K562 treated with DMSO at 1 percent for 12 hours (cell line): ENCODE measurements around the gene CDNF. TPM values are rescaled to one million over a fixed set of nuclear protein-coding genes. Genes with fewer than 3 reads are reported as not detected.

ENCODE experiments used
- total RNA-seq: library from RNA; unstranded; fragments of 300-600 nt; gene quantifications from 2 replicates; pipeline ENCODE4 v1.2.3, GENCODE V29; 2022; ENCODE audit not compliant: insufficient read depth

CDNF gene
- 1.9 and 5.0 TPM in 2 replicates for total RNA-seq

DNA sequence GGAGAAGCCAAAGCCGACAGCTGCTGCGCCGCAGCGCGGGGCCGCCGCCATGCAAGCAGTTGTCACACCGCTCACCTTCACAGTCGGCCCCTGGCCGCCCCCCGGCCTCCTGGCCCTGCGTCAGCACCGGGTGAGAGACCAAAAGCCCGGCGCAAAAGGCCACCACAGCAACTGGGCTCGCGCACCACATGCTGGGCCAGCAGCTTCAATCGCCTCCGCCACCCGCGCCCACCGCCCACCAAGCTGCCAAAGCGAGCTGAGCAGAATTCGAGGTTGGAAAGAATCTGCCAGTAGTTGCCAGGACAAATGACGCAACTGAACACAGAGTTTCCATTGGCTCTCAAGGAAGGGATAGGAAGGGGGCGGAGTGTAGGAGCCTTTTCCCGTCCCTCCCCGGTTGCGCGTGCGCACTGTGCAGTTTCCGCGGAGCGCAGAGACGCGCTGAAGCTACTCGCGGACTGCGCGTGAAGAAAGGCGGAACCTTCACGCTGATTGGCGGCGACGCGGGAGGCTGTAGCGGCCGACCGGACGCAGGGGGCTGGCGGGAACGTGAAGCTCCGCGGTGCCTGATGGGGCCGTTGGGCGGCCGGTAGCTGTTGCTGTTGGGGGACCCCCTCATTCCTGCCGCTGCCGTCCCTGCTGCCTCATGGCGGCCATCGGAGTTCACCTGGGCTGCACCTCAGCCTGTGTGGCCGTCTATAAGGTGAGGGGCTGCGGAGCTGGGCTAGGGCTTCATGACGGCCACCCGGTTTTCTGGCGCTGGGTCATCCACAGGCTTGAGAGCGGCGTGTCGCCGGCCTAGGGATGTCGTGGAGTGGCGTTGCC is at the start of gene CDNF, which contains the start of the genes HSPA14 and MSANTD7:
Gene CDNF (minus strand): TSS at position 281 of the 825 bp plus-strand sequence. CDS start 91 bp downstream, at position 190.
Gene HSPA14 (plus strand): TSS at position 550 of the 825 bp plus-strand sequence. CDS start 97 bp downstream, at position 647.
Gene MSANTD7 (plus strand): TSS at position 550 of the 825 bp plus-strand sequence. CDS start 3,979 bp downstream, outside the sequence.

DNA sequence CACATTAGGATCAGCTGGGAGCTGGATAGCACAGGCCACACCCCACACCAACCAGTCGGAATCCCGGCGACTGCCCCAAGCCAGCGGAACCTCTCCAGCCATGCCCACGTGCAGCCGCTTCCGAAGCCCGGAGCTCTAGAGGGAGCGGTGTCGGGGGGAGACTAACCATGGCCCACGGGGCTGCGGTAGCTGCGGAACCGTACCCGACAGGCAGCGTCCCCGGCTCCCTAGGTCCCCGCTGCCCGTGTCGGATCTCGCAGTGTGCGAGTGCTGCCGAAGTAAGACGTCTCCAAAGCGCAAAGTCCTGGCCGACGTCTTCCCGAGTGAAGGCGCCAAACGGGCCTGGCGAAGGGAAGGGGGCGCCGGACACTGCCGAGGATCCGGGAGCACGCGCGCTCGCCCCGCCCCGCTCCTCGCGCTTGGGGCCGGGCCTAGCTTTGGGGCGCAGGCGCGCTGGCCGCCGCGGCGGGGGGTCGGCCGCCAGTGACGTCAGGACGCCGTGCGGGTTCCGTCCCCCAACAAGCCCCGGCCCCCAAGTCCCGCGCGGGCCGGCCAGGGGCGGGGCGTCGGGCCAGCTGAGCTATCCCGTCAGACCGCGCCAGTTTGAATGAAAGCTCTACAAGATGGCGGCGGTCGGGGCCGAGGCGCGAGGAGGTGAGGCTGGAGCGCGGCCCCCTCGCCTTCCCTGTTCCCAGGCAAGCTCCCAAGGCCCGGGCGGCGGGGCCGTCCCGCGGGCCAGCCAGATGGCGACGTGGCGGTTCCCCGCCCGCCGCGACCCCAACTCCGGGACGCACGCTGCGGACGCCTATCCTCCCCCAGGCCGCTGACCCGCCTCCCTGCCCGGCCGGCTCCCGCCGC is 40.7 kb upstream of the CDNF start, which contains the start of gene SUV39H2:
Gene SUV39H2 (plus strand): TSS at position 601 of the 858 bp plus-strand sequence. CDS start 23 bp downstream, at position 624.

DNA sequence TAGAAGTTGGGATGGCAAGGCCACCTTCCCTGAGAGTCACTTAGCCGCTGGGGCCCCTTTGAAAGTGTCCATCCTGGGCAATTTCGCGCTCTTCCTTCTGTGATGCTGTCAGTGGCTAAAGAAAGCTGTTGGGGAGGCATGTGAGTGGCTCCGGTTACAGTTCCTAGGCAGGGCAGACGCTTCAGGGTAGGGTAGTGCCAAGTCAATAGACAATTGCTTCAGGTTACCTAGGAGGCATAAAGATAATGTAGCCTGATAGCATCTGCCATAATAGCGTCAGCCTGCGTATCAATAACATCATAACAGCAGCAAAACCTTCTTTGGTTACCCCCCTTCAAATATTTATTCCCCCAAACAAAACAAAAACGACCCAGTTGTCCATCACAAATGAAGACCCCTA is 63.0 kb downstream of the CDNF start, which contains the start of gene FAM107B:
Gene FAM107B (minus strand): TSS at position 101 of the 400 bp plus-strand sequence. CDS start 234 bp downstream, outside the sequence.

Other genes starting within 250 kb of the CDNF start
- 3.6 and 8.0 TPM in 2 replicates for gene FAM107B, start 63.1 kb downstream of the CDNF start, total RNA-seq
- gene HSPA14, start 269 bp upstream of the CDNF start, total RNA-seq, result 19.1 and 26.1 TPM in 2 replicates
- gene MSANTD7, start 269 bp upstream of the CDNF start, total RNA-seq, result 4.5 and 18.9 TPM in 2 replicates
- gene SUV39H2, start 40.8 kb upstream of the CDNF start, total RNA-seq, result 11.1 and 19.8 TPM in 2 replicates
- 4.3 and 13.7 TPM in 2 replicates for gene DCLRE1C, start 116.1 kb upstream of the CDNF start, total RNA-seq
- not detected in 2 replicates for gene MEIG1, start 121.4 kb upstream of the CDNF start, total RNA-seq
- not detected in 2 replicates for gene OLAH, start 205.9 kb upstream of the CDNF start, total RNA-seq